SU-DHL-6 (cell line): Measurements from ENCODE around the gene FBXO40.
"Not testable (repeated sequence)": the region's sequence is repeated elsewhere in the genome, so short reads cannot be mapped to it uniquely, and the experiment has no call there.

Source experiments
- H2AFZ ChIP-seq: fragments of 200-600 bp; sonication (generic); 2 replicates; pipeline ENCODE4 v1.6.1; 2014; ENCODE audit warnings: low read depth, mild to moderate bottlenecking, moderate library complexity, mixed read lengths, antibody characterized with exemption, low read length; ENCODE audit not compliant: severe bottlenecking
- H3F3A ChIP-seq: fragments of 200-600 bp; shearing (Covaris generic); 2 replicates; pipeline ENCODE4 v1.6.0; 2016; ENCODE audit warnings: antibody characterized with exemption, mild to moderate bottlenecking; ENCODE audit not compliant: insufficient read depth
- H3K27ac ChIP-seq: fragments of 200-600 bp; sonication (generic); 2 replicates; pipeline ENCODE4 v1.5.1; 2016; ENCODE audit warnings: low read depth, mild to moderate bottlenecking, low read length, moderate library complexity, mixed read lengths
- H3K27me3 ChIP-seq: fragments of 200-600 bp; sonication (generic), shearing (Covaris generic); 2 replicates; pipeline ENCODE4 v1.6.0; 2014; ENCODE audit warnings: mild to moderate bottlenecking, low read length
- H3K36me3 ChIP-seq: fragments of 200-600 bp; sonication (generic); 2 replicates; pipeline ENCODE4 v1.6.1; 2014; ENCODE audit warnings: mild to moderate bottlenecking, low read length, mixed read lengths
- H3K4me2 ChIP-seq: fragments of 300-600, 200-600 bp; shearing (Covaris generic), sonication (generic); 2 replicates; pipeline ENCODE4 v1.6.0; 2014; ENCODE audit warnings: low read length, low read depth, mild to moderate bottlenecking; ENCODE audit not compliant: poor library complexity, severe bottlenecking
- H3K4me3 ChIP-seq: fragments of 200-600 bp; sonication (generic); 2 replicates; pipeline ENCODE4 v1.5.1; 2014; ENCODE audit warnings: antibody characterized with exemption, low read length, mild to moderate bottlenecking, mixed read lengths; ENCODE audit not compliant: insufficient read depth, poor library complexity, severe bottlenecking
- H3K79me2 ChIP-seq: fragments of 200-600 bp; sonication (generic); 2 replicates; pipeline ENCODE4 v1.6.1; 2014; ENCODE audit warnings: mild to moderate bottlenecking, low read length, moderate library complexity; ENCODE audit not compliant: insufficient read depth
- H3K9ac ChIP-seq: fragments of 200-600 bp; sonication (generic); 2 replicates; pipeline ENCODE4 v1.7.0; 2014; ENCODE audit warnings: mild to moderate bottlenecking, low read length
- H3K9me2 ChIP-seq: fragments of 200-600 bp; sonication (generic); replicated peaks from 2 replicates; pipeline ENCODE4 v1.6.1; 2014; ENCODE audit warnings: low read length; ENCODE audit not compliant: insufficient read depth
- H3K9me3 ChIP-seq: fragments of 200-600 bp; sonication (generic); 2 replicates; pipeline ENCODE4 v1.6.1; 2014; ENCODE audit warnings: low read length, mixed read lengths; ENCODE audit not compliant: insufficient read depth
- H4K20me1 ChIP-seq: fragments of 200-600 bp; sonication (generic); 2 replicates; pipeline ENCODE4 v1.6.1; 2014; ENCODE audit warnings: low read depth, mild to moderate bottlenecking, antibody characterized with exemption, low read length, moderate library complexity, mixed read lengths
- EZH2phosphoT487 ChIP-seq: fragments of 200-600 bp; sonication (generic), shearing (Covaris generic); conservative IDR thresholded peaks from 2 replicates; pipeline ENCODE4 v1.6.1; 2018; ENCODE audit warnings: mild to moderate bottlenecking, antibody characterized with exemption, low read length, moderate library complexity, mixed read lengths
- TF ChIP-seq, protein P1 (sequence below): fragments of 200-600 bp; sonication (generic); IDR thresholded peaks from one replicate; pipeline ENCODE4 v1.5.1; 2017; ENCODE audit warnings: antibody characterized with exemption, mild to moderate bottlenecking, low read length, moderate library complexity; ENCODE audit not compliant: insufficient read depth, poor library complexity, severe bottlenecking

FBXO40 gene

DNA sequence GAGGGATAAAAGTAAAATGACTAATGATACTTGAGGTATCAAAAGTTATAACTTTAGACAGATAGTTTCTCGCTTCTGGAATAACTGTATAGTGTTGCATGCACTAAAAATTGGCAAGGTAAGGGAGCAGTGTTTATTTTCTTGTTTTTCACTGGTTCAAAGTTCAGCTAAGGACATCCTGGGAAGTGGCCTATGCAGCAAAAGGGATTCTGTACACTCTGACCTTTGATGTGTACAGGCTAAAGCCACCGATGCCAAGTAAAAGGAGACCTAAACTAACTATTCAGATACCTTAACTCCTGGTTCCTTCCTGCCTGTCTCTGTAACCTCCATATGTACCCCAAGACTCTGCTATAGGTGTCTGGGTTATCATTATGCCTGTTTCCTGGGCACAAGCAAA is 1.7 kb downstream of the FBXO40 start:
- Histone ChIP-seq H3K36me3 (no peaks in the 10 kb centered on the region), H4K20me1 (no peaks in the 10 kb centered on the region), H3K9ac (no peak overlapping the region), H3K9me3 (no peaks in the 10 kb centered on the region), H3K79me2 (no peaks in the 10 kb centered on the region), H2AFZ (no peak overlapping the region), H3F3A (no peaks in the 10 kb centered on the region), H3K27ac (no peak overlapping the region), H3K9me2 (no peaks in the 10 kb centered on the region), H3K4me2 (no peak overlapping the region), H3K27me3 (no peaks in the 10 kb centered on the region), H3K4me3 (no peak overlapping the region)
- TF ChIP-seq, protein P1, sequence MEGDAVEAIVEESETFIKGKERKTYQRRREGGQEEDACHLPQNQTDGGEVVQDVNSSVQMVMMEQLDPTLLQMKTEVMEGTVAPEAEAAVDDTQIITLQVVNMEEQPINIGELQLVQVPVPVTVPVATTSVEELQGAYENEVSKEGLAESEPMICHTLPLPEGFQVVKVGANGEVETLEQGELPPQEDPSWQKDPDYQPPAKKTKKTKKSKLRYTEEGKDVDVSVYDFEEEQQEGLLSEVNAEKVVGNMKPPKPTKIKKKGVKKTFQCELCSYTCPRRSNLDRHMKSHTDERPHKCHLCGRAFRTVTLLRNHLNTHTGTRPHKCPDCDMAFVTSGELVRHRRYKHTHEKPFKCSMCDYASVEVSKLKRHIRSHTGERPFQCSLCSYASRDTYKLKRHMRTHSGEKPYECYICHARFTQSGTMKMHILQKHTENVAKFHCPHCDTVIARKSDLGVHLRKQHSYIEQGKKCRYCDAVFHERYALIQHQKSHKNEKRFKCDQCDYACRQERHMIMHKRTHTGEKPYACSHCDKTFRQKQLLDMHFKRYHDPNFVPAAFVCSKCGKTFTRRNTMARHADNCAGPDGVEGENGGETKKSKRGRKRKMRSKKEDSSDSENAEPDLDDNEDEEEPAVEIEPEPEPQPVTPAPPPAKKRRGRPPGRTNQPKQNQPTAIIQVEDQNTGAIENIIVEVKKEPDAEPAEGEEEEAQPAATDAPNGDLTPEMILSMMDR = no peak
- no peak for TF ChIP-seq EZH2phosphoT487

DNA sequence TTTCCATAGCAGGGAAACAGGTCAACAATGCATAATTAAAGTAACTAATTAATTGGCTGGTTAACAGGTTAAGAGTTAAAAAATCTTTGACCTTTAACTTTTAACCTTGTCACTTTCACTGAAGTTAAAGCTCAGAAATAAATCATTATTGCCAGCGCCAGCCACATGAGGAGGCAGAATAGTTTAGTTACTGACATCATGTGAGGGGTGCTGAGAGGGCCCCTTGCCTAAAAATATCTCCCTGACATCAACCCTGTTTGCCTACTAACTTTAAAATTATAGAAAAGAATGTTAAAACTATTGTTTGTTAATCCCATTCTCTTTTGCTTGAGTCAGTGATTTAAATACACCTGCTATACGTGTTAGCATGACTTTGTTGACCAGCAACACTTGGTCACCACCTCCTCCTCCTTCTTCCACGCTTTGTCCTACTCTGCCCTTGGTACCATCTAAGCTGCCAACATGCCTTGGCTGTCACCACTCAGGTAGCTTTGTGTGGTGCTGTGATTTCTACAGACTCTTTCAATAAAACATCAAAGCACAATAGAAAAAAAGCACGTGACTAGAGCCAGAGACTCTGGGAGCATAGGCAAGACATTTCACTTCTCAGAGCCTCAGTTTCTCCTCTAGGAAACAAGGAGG is 2.7 kb downstream of the FBXO40 start:
- no peak overlapping the region for H3K9ac ChIP-seq
- TF ChIP-seq EZH2phosphoT487 = no peak
- TF ChIP-seq, protein P1 = no peak
- H4K20me1 ChIP-seq = no peaks in the 10 kb centered on the region
- no peak overlapping the region for H3K27ac ChIP-seq
- H3K9me3 ChIP-seq = no peaks in the 10 kb centered on the region
- H3K27me3 ChIP-seq = no peaks in the 10 kb centered on the region
- no peaks in the 10 kb centered on the region for H3F3A ChIP-seq
- no peak overlapping the region for H3K4me2 ChIP-seq
- no peaks in the 10 kb centered on the region for H3K79me2 ChIP-seq
- H2AFZ ChIP-seq = no peak overlapping the region
- no peaks in the 10 kb centered on the region for H3K9me2 ChIP-seq
- no peak overlapping the region for H3K4me3 ChIP-seq
- no peaks in the 10 kb centered on the region for H3K36me3 ChIP-seq

DNA sequence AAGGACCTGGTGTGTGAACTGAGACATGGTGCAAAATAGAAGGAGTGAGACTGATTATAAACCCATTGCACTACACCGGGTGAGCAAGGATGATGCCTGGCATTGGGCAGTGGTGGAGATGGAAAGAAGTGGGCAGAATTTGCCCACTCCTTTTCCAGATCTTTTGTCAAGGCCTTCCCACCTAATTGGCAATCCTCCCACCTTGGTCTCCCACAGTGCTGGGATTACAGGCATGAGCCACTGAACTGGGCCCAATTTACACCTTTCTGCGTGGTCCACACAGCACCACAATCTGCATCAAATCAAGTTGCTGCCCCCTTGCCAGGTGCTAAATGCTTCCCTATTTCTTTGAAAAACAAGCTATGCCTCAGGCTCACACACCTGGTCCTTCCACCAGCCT is 5.4 kb downstream of the FBXO40 start:
- Histone ChIP-seq H3K27ac (no peak overlapping the region), H3K36me3 (no peaks in the 10 kb centered on the region), H3K9me2 (no peaks in the 10 kb centered on the region), H3K4me3 (no peak overlapping the region), H3K9me3 (no peaks in the 10 kb centered on the region), H3F3A (no peaks in the 10 kb centered on the region), H2AFZ (no peak overlapping the region), H3K27me3 (no peaks in the 10 kb centered on the region), H3K9ac (no peak overlapping the region), H4K20me1 (no peaks in the 10 kb centered on the region), H3K4me2 (no peak overlapping the region), H3K79me2 (no peaks in the 10 kb centered on the region)
- TF ChIP-seq EZH2phosphoT487 = no peak
- TF ChIP-seq, protein P1 = no peak

DNA sequence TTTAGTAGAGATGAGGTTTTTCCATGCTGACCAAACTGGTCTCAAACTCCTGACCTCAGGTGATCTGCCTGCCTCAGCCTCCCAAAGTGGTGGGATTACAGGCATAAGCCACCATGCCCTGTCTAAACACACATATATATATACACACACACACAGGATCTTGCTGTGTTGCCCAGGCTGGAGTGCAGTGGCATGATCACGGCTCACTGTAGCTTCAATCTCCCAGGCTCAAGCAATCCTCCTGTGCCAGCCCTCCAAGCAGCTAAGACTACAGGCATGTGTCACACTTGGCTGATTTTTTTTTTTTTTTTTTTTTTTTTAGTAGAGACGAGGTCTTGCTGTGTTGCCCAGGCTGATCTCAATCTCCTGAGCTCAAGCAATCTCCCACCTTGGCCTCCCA is 6.7 kb downstream of the FBXO40 start:
- H3K27me3 ChIP-seq, H3K4me3 ChIP-seq, H4K20me1 ChIP-seq, H3K36me3 ChIP-seq, H3K79me2 ChIP-seq, H3K27ac ChIP-seq, H3K9me3 ChIP-seq, H3K4me2 ChIP-seq, H3F3A ChIP-seq, H3K9me2 ChIP-seq, H3K9ac ChIP-seq, H2AFZ ChIP-seq: not testable (repeated sequence)
